HG03175 (cell line): Measurements from ENCODE around the gene PDF.

Source experiments
- ATAC-seq: cut with Tn5 transposase; IDR thresholded peaks from one replicate; pipeline ENCODE4 v1.9.1; 2021; ENCODE audit warnings: mild to moderate bottlenecking, moderate library complexity; ENCODE audit not compliant: unreplicated experiment

PDF gene

GRCh38 chr16:69286941-69287713 lies 43.3 kb downstream of the PDF start:
- no peak for ATAC-seq

GRCh38 chr16:69285240-69285639 lies 45.1 kb downstream of the PDF start:
- ATAC-seq: no peak

GRCh38 chr16:69283851-69284250 lies 46.5 kb downstream of the PDF start:
- no peak for ATAC-seq

- no peak for ATAC-seq
Measured at GRCh38 chr16:69277413-69277812, 53.0 kb downstream of the PDF start.
